ENCODE data around the gene HKDC1. TPM values are rescaled to one million over a fixed set of nuclear protein-coding genes. Genes with fewer than 3 reads are reported as not detected.

HKDC1 gene
- total and polyA plus RNA-seq, 10 donors = 0.26 to 3.0 (median 0.70) TPM; not detected in 1

DNA sequence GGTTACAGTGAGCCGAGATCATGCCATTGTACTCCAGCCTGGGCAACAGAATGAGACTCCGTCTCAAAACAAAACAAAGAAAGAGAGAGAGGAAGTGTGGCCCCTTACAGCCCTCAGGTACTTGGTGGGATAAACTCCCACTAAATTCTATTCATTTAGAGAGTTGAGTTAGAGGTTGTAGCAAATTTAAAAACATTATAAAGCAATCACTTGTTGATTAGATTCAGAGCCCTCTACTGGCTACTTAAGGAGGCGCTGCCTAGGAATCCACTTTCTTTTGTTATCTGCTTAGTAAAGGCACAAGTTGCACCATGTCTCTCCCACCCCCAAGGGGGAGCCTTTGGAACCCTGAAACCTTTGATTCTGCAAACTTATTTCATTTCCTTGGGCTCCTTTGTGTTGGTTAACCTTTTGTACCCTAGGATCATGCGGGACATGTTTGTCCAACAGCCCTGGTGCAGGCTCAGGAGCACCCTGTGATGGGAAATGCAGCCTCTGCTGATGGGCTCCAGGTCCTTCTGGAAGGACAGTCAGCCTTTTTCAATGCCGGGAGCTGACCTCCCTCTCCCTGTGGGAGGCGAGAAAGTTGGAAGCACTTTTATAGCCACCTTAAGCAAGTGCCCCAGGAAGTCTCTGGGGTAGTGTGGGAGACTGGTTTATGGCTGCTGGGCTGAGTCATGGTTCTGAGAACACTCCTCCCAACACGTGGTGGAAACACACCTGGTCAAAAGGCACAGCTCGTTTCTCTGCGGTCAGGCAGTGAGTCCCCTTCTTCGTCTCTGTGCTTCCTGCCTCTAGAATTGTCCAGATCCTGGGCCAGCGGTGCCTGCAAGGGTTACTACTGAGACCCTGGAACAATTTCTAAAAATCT, 2.3 kb downstream of the HKDC1 start:
- no peaks in the 10 kb centered on the region for H3K9me3 ChIP-seq
- peak; percentile 85 for DNase-seq
- H3K36me3 ChIP-seq = no peaks in the 10 kb centered on the region
- 29 to 40% (median 31%) methylated on average over 10 to 11 of the region's 11 CpGs for WGBS, 5 donors
- peak overlapping the region in 3 of 8 donors; percentile 19 to 56 (median 21) for H3K4me3 ChIP-seq
- peak overlapping the region; percentile 5 to 85 (median 68) for H3K27ac ChIP-seq
- peaks cover 9 to 60% (median 47%) of the 10 kb centered on the region in 6 donors for H3K4me1 ChIP-seq
- intact Hi-C loops (cut with DNase I; ENCODE audit: low total_unique reads) = no loop called here
- no peaks in the 10 kb centered on the region for H3K27me3 ChIP-seq (replicated peaks in 1 of 7)
- TF ChIP-seq CTCF (IDR thresholded peaks at IDR 0.05 in 8 of 11, conservative IDR thresholded peaks at IDR 0.05 in 3 of 11) (peak; percentile 46 to 86 (median 74)), POLR2A (IDR thresholded peaks at IDR 0.05) (no peak), POLR2AphosphoS5 (IDR thresholded peaks at IDR 0.05) (peak in 2 of 3 donors; percentile 68 to 77)

DNA sequence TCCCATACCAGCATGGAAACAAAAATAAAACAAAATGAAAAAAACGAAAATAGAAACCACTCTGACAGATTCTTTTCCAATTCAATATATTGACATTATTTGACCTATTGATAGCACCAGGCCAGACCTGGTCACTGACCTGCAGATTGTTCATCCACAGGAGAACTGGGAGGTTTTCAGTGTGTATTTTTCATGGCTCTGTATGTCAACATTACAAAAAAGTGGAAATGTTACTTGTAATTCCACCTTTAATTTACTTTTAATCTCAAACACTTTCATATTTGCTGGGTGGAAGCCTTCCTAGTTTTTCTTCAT, 2.9 kb downstream of the HKDC1 start:
- no peak for TF ChIP-seq POLR2A (IDR thresholded peaks at IDR 0.05)
- no peak for TF ChIP-seq POLR2AphosphoS5 (IDR thresholded peaks at IDR 0.05)
- no peak for TF ChIP-seq CTCF (IDR thresholded peaks at IDR 0.05 in 8 of 11, conservative IDR thresholded peaks at IDR 0.05 in 3 of 11)
- H3K4me3 ChIP-seq = peak overlapping the region in 1 of 8 donors; percentile 56

GRCh38 chr10:69224862-69225657, 4.9 kb downstream of the HKDC1 start:
- intact Hi-C loops (cut with DNase I; ENCODE audit: low total_unique reads) = no loop called here
- Histone ChIP-seq H3K36me3 (no peaks in the 10 kb centered on the region), H3K4me1 (peaks cover 21 to 86% (median 72%) of the 10 kb centered on the region in 6 donors), H3K9me3 (no peaks in the 10 kb centered on the region), H3K27ac (peak overlapping the region; percentile 28 to 81 (median 70)), H3K4me3 (no peak overlapping the region), H3K27me3 (replicated peaks in 1 of 7) (no peaks in the 10 kb centered on the region)
- DNase-seq = no peak
- TF ChIP-seq CTCF (IDR thresholded peaks at IDR 0.05 in 8 of 11, conservative IDR thresholded peaks at IDR 0.05 in 3 of 11) (no peak), POLR2AphosphoS5 (IDR thresholded peaks at IDR 0.05) (peak in 2 of 3 donors; percentile 23 to 68), POLR2A (IDR thresholded peaks at IDR 0.05) (no peak)
- 49 to 63% (median 55%) methylated on average over 10 of the region's 10 CpGs for WGBS, 5 donors

More for the DNA sequence above, 2.9 kb downstream of the HKDC1 start:
- Histone ChIP-seq H3K27ac (peak overlapping the region in 5 of 8 donors; percentile 41 to 85 (median 78)), H3K27me3 (replicated peaks in 1 of 7) (no peaks in the 10 kb centered on the region), H3K36me3 (no peaks in the 10 kb centered on the region), H3K4me1 (peaks cover 9 to 66% (median 51%) of the 10 kb centered on the region in 6 donors), H3K9me3 (no peaks in the 10 kb centered on the region)
- no peak for DNase-seq
- intact Hi-C loops (cut with DNase I; ENCODE audit: low total_unique reads) = no loop called here
- WGBS, 5 donors = 12 to 27% (median 21%) methylated on average over 1 of the region's 1 CpG
